Measurements from ENCODE around the gene MSX1. TPM values are rescaled to one million over a fixed set of nuclear protein-coding genes. Genes with fewer than 3 reads are reported as not detected.

Gene MSX1
- total RNA-seq, 2 experiments from 2014 or later = 0.16 to 2.1 TPM

DNA sequence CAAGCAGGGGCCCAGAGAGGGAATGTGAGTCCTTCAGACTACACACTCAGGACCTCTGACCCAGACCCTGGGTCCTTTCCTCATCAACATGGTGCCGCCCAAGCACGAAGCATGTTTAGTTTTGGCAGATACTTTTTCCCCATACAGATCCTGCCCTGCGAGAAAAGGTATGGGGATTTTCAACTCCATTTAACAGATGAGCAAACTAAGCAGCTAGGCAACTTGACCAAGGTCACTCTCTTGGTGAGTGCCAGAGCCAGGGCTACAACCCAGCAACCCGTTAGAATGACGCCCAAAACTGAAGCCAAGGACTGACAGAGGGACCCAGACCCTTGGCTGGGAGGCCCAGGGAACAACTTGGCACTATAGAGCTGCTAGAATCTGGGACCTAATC, 40.3 kb upstream of the MSX1 start:
- no peak overlapping the region for H3K4me2 ChIP-seq (ENCODE audit: low read length)
- no peak overlapping the region for H3K27ac ChIP-seq (ENCODE audit: low read depth, low read length, poor library complexity, severe bottlenecking)
- H3K9me2 ChIP-seq (ENCODE audit: insufficient read depth, low read length) = no peaks in the 10 kb centered on the region
- BruUV-seq (replicated peaks) = no TSS peak
- DNase-seq (ENCODE audit: low spot score) = no peak
- H3K36me3 ChIP-seq (ENCODE audit: insufficient read depth, low read length) = no peaks in the 10 kb centered on the region
- ChIA-PET POLR2A (no interaction called here), CTCF (ENCODE audit: unreplicated experiment) (interaction anchor here (1.1 kb wide), 1 partner anchor 10 kb away, joined by 3 read pairs; no protein-coding TSS in a partner anchor)
- intact Hi-C loops (cut with micrococcal nuclease; ENCODE audit: unreplicated experiment) = no loop called here
- no peak overlapping the region for H2AFZ ChIP-seq (ENCODE audit: low read length)
- no peaks in the 10 kb centered on the region for H4K20me1 ChIP-seq (ENCODE audit: insufficient read depth, low read length)
- no peaks in the 10 kb centered on the region for H3K79me2 ChIP-seq (ENCODE audit: insufficient read depth, low read depth, low read length)
- TF ChIP-seq EZH2phosphoT487 (IDR thresholded peaks at IDR 0.05; ENCODE audit: borderline replicate concordance, low read depth, low read length) = no peak
- TF ChIP-seq, protein P1, sequence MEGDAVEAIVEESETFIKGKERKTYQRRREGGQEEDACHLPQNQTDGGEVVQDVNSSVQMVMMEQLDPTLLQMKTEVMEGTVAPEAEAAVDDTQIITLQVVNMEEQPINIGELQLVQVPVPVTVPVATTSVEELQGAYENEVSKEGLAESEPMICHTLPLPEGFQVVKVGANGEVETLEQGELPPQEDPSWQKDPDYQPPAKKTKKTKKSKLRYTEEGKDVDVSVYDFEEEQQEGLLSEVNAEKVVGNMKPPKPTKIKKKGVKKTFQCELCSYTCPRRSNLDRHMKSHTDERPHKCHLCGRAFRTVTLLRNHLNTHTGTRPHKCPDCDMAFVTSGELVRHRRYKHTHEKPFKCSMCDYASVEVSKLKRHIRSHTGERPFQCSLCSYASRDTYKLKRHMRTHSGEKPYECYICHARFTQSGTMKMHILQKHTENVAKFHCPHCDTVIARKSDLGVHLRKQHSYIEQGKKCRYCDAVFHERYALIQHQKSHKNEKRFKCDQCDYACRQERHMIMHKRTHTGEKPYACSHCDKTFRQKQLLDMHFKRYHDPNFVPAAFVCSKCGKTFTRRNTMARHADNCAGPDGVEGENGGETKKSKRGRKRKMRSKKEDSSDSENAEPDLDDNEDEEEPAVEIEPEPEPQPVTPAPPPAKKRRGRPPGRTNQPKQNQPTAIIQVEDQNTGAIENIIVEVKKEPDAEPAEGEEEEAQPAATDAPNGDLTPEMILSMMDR (conservative IDR thresholded peaks at IDR 0.05; ENCODE audit: low read length) = no peak
- no peaks in the 10 kb centered on the region for H3K9me3 ChIP-seq (ENCODE audit: low read length)
- no peak overlapping the region for H3K4me3 ChIP-seq (ENCODE audit: low read depth, low read length, poor library complexity, severe bottlenecking)
- H3K4me1 ChIP-seq (ENCODE audit: insufficient read depth, low read length, poor library complexity, severe bottlenecking) = peaks cover 7% of the 10 kb centered on the region

DNA sequence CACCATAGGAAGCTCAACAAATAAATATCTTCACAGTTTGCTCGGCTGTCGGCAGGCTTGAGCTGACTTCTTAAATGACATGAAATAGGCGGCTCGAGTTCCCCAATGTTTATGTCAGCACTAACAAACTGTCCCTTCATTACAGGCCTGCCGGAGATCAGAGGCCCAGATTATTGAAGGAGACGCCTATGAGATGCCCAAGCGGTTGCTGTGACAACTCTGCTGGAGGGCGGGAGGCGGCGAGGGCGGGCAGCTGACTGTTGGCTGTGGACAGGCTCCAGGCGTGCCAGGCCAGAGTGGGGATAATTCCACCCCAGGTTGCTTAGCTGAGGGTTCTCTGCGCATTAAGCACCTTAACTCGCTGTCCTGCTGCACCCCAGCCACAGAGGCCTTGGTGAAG, 39.2 kb upstream of the MSX1 start:
- ChIA-PET POLR2A (no interaction called here), CTCF (ENCODE audit: unreplicated experiment) (interaction anchor here (1.1 kb wide), 1 partner anchor 11 kb away, joined by 3 read pairs; no protein-coding TSS in a partner anchor)
- Histone ChIP-seq H4K20me1 (ENCODE audit: insufficient read depth, low read length) (no peaks in the 10 kb centered on the region), H3K4me3 (ENCODE audit: low read depth, low read length, poor library complexity, severe bottlenecking) (no peak overlapping the region), H3K4me1 (ENCODE audit: insufficient read depth, low read length, poor library complexity, severe bottlenecking) (no peaks in the 10 kb centered on the region), H3K79me2 (ENCODE audit: insufficient read depth, low read depth, low read length) (no peaks in the 10 kb centered on the region), H3K9me2 (ENCODE audit: insufficient read depth, low read length) (no peaks in the 10 kb centered on the region), H2AFZ (ENCODE audit: low read length) (no peak overlapping the region), H3K9me3 (ENCODE audit: low read length) (no peaks in the 10 kb centered on the region), H3K4me2 (ENCODE audit: low read length) (no peak overlapping the region), H3K36me3 (ENCODE audit: insufficient read depth, low read length) (no peaks in the 10 kb centered on the region), H3K27ac (ENCODE audit: low read depth, low read length, poor library complexity, severe bottlenecking) (no peak overlapping the region)
- intact Hi-C loops (cut with micrococcal nuclease; ENCODE audit: unreplicated experiment) = no loop called here
- BruUV-seq (replicated peaks) = no TSS peak
- TF ChIP-seq EZH2phosphoT487 (IDR thresholded peaks at IDR 0.05; ENCODE audit: borderline replicate concordance, low read depth, low read length) = no peak
- TF ChIP-seq, protein P1 (conservative IDR thresholded peaks at IDR 0.05; ENCODE audit: low read length) = no peak
- no peak for DNase-seq (ENCODE audit: low spot score)

DNA sequence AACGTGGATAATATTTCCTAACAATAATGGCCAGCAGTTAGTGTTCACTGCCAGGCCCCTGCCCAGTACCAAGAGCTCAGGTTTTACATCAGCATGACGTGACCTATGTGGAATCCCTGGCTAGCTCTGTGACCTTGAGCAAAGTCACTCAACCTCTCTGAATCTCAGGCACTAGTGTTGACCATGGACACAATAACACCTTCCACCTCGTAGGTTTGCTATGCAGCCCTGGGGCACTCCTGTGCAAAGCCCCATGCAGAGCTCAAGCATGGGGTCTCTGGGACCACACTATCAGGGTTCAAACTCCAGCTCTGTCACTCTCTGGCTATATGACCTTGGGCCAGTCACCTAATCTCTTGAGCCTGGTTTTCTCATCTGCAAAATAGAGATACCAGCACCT, 38.7 kb upstream of the MSX1 start:
- Histone ChIP-seq H3K9me2 (ENCODE audit: insufficient read depth, low read length) (no peaks in the 10 kb centered on the region), H3K4me1 (ENCODE audit: insufficient read depth, low read length, poor library complexity, severe bottlenecking) (no peaks in the 10 kb centered on the region), H4K20me1 (ENCODE audit: insufficient read depth, low read length) (no peaks in the 10 kb centered on the region), H3K4me3 (ENCODE audit: low read depth, low read length, poor library complexity, severe bottlenecking) (no peak overlapping the region), H3K79me2 (ENCODE audit: insufficient read depth, low read depth, low read length) (no peaks in the 10 kb centered on the region), H3K36me3 (ENCODE audit: insufficient read depth, low read length) (no peaks in the 10 kb centered on the region), H3K27ac (ENCODE audit: low read depth, low read length, poor library complexity, severe bottlenecking) (no peak overlapping the region), H3K9me3 (ENCODE audit: low read length) (no peaks in the 10 kb centered on the region), H2AFZ (ENCODE audit: low read length) (no peak overlapping the region), H3K4me2 (ENCODE audit: low read length) (no peak overlapping the region)
- DNase-seq (ENCODE audit: low spot score) = no peak
- no TSS peak for BruUV-seq (replicated peaks)
- intact Hi-C loops (cut with micrococcal nuclease; ENCODE audit: unreplicated experiment) = no loop called here
- ChIA-PET POLR2A (no interaction called here), CTCF (ENCODE audit: unreplicated experiment) (no interaction called here)
- TF ChIP-seq, protein P1 (conservative IDR thresholded peaks at IDR 0.05; ENCODE audit: low read length) = no peak
- no peak for TF ChIP-seq EZH2phosphoT487 (IDR thresholded peaks at IDR 0.05; ENCODE audit: borderline replicate concordance, low read depth, low read length)
